Central memory CD8-positive, alpha-beta T cell (primary cell): Measurements from ENCODE around the gene PEAK1.
"Not testable (repeated sequence)": the region's sequence is repeated elsewhere in the genome, so short reads cannot be mapped to it uniquely, and the experiment has no call there.

ENCODE experiments used
- ATAC-seq: fragments of 150-1000 bp; cut with Tn5 transposase; replicated peaks from 2 replicates; pipeline ENCODE4 v1.10.0; 2022; ENCODE audit warnings: mild to moderate bottlenecking, moderate FRiP score, moderate number of reproducible peaks; ENCODE audit not compliant: poor library complexity, severe bottlenecking; ENCODE audit errors: extremely low read depth
- DNase-seq, 2 donors: peaks; one replicate each; pipeline ENCODE4 v3.0.0; 2021; ENCODE audit warnings: low spot score in 2 of 2
- H3K27ac Mint-ChIP-seq: one replicate; pipeline ENCODE4 v1.8.0; 2022; ENCODE audit warnings: low read depth, mild to moderate bottlenecking, moderate library complexity, mixed read lengths
- H3K27me3 Mint-ChIP-seq: one replicate; pipeline ENCODE4 v1.8.0; 2022; ENCODE audit warnings: mixed read lengths
- H3K36me3 Mint-ChIP-seq: one replicate; pipeline ENCODE4 v1.8.0; 2022; ENCODE audit warnings: mild to moderate bottlenecking, moderate library complexity, mixed read lengths; ENCODE audit not compliant: insufficient read depth
- H3K4me1 Mint-ChIP-seq: one replicate; pipeline ENCODE4 v1.8.0; 2022; ENCODE audit warnings: mixed read lengths
- H3K4me3 Mint-ChIP-seq: one replicate; pipeline ENCODE4 v1.8.0; 2022; ENCODE audit warnings: mild to moderate bottlenecking, moderate library complexity, mixed read lengths
- H3K9me3 Mint-ChIP-seq: one replicate; pipeline ENCODE4 v1.8.0; 2022; ENCODE audit warnings: mixed read lengths

PEAK1 gene

DNA sequence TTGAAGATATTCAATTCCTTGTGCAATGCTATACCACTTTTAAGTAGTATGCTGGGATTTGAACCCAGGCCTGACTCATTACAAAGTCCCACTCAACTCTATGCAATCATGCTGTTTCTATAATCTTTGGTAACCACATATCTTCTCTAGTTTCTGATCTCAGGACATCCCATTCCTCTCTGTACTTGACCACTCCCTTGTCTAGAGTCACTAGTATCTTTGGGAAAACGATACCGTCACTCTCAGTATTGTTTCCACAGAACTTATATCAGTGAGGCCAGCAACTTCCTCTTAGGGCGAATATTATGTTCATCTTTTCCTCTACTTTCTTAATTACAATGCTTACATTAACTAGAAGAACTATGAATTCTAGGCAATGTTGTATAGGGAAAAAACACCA, 211.7 kb downstream of the PEAK1 start:
- H3K27me3 Mint-ChIP-seq: no peaks in the 10 kb centered on the region
- peaks cover 2% of the 10 kb centered on the region for H3K36me3 Mint-ChIP-seq
- H3K4me3 Mint-ChIP-seq: no peak overlapping the region
- H3K9me3 Mint-ChIP-seq: no peaks in the 10 kb centered on the region
- no peak overlapping the region for H3K27ac Mint-ChIP-seq
- no peaks in the 10 kb centered on the region for H3K4me1 Mint-ChIP-seq
- no peak for DNase-seq
- ATAC-seq: no peak

DNA sequence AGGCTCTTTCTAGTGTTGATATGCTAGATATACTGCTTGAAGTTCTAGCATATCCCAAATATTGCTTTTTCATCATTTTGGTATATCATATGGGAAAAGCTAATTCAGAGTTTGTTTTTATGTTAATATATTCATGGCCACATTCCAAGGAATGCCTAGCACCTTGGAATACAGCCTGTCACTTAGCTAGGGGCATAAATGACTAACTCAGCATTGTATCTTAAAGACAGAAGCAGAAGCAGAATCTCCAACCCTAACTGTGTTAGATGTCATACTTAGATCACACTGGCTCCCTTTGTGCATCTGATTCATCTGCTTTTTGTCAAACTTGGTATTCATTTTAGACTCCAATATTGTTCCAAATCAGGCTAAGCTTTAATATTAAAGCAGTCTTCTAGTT, 218.2 kb downstream of the PEAK1 start:
- DNase-seq (no peak), ATAC-seq (no peak)
- H3K9me3 Mint-ChIP-seq: no peaks in the 10 kb centered on the region
- H3K27me3 Mint-ChIP-seq: no peaks in the 10 kb centered on the region
- H3K4me3 Mint-ChIP-seq: no peak overlapping the region
- no peak overlapping the region for H3K27ac Mint-ChIP-seq
- peaks cover 2% of the 10 kb centered on the region for H3K36me3 Mint-ChIP-seq
- H3K4me1 Mint-ChIP-seq: no peaks in the 10 kb centered on the region

- ATAC-seq (no peak), DNase-seq (no peak)
- H3K27ac Mint-ChIP-seq: no peak overlapping the region
- no peaks in the 10 kb centered on the region for H3K36me3 Mint-ChIP-seq
- H3K9me3 Mint-ChIP-seq: no peaks in the 10 kb centered on the region
- no peak overlapping the region for H3K4me3 Mint-ChIP-seq
- no peaks in the 10 kb centered on the region for H3K4me1 Mint-ChIP-seq
- no peaks in the 10 kb centered on the region for H3K27me3 Mint-ChIP-seq
These were observed 223.5 kb downstream of the PEAK1 start for GRCh38 chr15:77196381-77196780.

DNA sequence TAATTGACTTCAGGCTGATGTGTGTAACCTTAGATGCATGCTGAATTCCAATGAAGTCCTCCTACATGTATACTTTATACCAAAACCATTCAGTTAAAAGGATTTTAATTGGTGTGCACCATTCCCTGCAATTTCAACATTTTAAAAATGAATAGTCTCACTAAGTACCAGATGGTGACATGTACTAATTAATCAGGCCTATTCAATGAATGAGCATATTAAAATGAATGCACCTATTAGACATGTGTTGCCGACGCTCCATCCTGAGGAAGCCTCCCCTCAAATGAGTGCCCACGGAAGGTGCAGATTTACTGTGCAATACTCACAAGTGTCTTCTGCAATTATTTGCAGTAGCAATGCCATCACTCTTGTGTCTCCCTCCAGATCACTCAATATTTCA, 224.3 kb downstream of the PEAK1 start:
- ATAC-seq (no peak), DNase-seq (no peak)
- Mint-ChIP-seq H3K27ac (no peak overlapping the region), H3K9me3 (no peaks in the 10 kb centered on the region), H3K4me1 (no peaks in the 10 kb centered on the region), H3K36me3 (no peaks in the 10 kb centered on the region), H3K4me3 (no peak overlapping the region), H3K27me3 (no peaks in the 10 kb centered on the region)

- no peak overlapping the region for H3K27ac Mint-ChIP-seq
- H3K9me3 Mint-ChIP-seq: no peaks in the 10 kb centered on the region
- ATAC-seq: no peak
- H3K4me1 Mint-ChIP-seq: peaks cover 7% of the 10 kb centered on the region
- no peak overlapping the region for H3K4me3 Mint-ChIP-seq
- H3K36me3 Mint-ChIP-seq: no peaks in the 10 kb centered on the region
- DNase-seq: no peak
- H3K27me3 Mint-ChIP-seq: no peaks in the 10 kb centered on the region
These were observed 227.5 kb downstream of the PEAK1 start for GRCh38 chr15:77192451-77192850.

DNA sequence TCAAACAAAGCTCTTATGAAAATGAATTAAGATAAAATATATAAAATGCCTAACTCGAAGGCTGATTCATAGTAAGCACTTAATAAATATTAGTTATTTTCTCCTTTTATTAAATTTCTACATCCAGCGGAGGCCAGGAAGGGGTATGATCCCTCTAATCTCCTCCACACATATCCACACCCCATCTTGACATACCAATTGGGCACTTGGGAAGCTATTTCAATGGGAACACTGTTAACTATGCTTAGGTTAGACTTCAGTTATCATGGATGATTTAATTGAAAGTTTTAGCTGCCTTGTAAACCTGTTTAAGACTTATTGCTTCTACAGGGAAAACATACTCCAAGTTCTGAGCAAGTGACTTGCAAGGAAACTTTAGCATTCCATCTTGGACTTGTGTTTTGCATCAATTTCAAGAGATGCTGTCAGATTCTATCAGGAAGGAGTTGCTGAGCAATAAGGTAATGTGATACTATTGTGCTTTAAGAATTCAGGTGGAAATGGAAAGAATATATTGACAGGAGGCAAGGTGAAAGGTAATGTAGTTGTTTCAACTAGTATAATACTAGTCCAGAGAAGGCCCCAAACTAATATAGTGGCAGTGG, 228.6 kb downstream of the PEAK1 start:
- DNase-seq: no peak
- Mint-ChIP-seq H3K27me3 (no peaks in the 10 kb centered on the region), H3K27ac (no peak overlapping the region), H3K4me1 (peaks cover 7% of the 10 kb centered on the region), H3K4me3 (no peak overlapping the region), H3K36me3 (no peaks in the 10 kb centered on the region), H3K9me3 (no peaks in the 10 kb centered on the region)
- no peak for ATAC-seq

DNA sequence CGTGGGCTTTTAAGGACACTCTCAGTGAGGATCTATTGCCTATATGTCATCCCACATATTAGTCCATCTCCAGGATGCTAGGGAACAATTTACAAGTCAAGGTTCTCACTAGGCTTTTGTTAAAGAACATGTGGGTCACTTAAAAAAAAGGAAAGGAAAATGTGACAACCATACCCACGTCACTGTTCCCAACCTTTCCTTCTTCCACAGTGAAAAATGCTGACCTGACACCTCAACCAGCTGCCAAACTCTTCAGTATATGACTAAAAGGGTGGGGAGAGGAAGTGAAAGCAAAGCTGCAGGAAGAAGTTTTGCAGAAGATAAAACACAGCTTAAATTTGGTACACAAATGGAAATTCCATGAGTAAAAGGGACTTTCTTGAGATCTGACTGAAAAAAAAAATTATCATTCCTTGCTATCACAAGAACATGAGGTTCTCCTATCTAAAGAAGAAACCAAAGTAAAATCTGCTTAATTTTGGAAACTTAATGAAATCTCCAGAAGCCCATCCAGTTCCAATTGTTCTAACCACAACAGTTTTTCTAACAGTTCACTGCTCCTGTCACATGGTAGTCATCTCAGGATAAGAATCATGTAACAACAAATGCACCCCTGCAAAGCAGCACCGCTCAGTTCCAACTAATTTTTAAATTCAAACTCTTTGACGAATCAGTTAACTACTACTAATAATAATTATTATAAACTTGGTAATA, 232.0 kb downstream of the PEAK1 start:
- no peak for ATAC-seq

DNA sequence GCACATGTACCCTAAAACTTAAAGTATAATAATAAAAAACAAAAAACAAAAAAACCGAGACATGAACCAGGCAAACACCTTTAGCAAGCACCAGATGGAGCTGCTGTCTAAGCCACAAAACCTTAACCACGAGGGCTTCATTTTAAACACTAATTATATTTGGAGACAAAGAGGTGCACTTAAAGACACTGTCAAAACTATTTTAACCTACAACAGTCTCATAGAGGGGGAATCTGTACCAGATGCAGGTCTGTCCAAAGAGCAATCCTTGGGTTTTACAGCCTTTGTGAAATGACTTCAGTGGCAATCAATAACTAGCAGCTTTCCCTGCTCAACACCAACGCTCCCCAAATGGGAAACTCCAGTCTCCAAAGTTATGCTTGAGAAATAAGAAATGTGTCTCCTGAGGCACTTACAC, 233.3 kb downstream of the PEAK1 start:
- Mint-ChIP-seq H3K4me3 (no peak overlapping the region), H3K9me3 (no peaks in the 10 kb centered on the region), H3K4me1 (peaks cover 27% of the 10 kb centered on the region), H3K27me3 (no peaks in the 10 kb centered on the region), H3K36me3 (no peaks in the 10 kb centered on the region), H3K27ac (no peak overlapping the region)
- DNase-seq: no peak
- no peak for ATAC-seq

More for the DNA sequence above, 232.0 kb downstream of the PEAK1 start:
- Mint-ChIP-seq H3K36me3 (no peaks in the 10 kb centered on the region), H3K4me3 (no peak overlapping the region), H3K4me1 (peaks cover 18% of the 10 kb centered on the region), H3K27me3 (no peaks in the 10 kb centered on the region), H3K27ac (no peak overlapping the region), H3K9me3 (no peaks in the 10 kb centered on the region)
- no peak for DNase-seq

- ATAC-seq (no peak), DNase-seq (no peak)
- Mint-ChIP-seq H3K36me3 (no peaks in the 10 kb centered on the region), H3K9me3 (no peaks in the 10 kb centered on the region), H3K27ac (no peak overlapping the region), H3K27me3 (no peaks in the 10 kb centered on the region), H3K4me1 (peaks cover 40% of the 10 kb centered on the region), H3K4me3 (no peak overlapping the region)
These were observed 234.6 kb downstream of the PEAK1 start for GRCh38 chr15:77185242-77185785.

DNA sequence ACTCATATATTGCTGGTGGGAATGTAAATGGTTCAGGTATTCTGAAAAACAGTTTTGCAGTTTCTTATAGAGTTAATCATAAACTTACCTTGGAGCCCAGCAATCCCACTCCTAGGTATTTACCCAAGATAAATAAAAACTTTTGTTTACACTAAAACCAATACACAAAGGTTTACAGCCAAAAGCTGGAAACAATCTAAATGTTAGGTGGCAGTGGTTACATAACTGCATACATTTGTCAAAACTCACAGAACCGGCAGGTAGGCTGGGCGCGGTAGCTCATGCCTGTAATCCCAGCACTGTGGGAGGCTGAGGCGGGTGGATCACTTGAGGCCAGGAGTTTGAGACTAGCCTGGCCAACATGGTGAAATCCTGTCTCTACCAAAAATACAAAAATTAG, 235.6 kb downstream of the PEAK1 start:
- H3K36me3 Mint-ChIP-seq, DNase-seq, H3K9me3 Mint-ChIP-seq, H3K27ac Mint-ChIP-seq, H3K4me3 Mint-ChIP-seq, ATAC-seq, H3K27me3 Mint-ChIP-seq: not testable (repeated sequence)
- peaks cover 49% of the 10 kb centered on the region for H3K4me1 Mint-ChIP-seq

- Mint-ChIP-seq H3K4me1 (peaks cover 56% of the 10 kb centered on the region), H3K36me3 (no peaks in the 10 kb centered on the region), H3K9me3 (no peaks in the 10 kb centered on the region), H3K27me3 (no peaks in the 10 kb centered on the region), H3K4me3 (no peak overlapping the region), H3K27ac (no peak overlapping the region)
- no peak for ATAC-seq
- DNase-seq: no peak
These were observed 236.8 kb downstream of the PEAK1 start for GRCh38 chr15:77183066-77183465.

- DNase-seq (peak in 1 of 2 donors; percentile 29), ATAC-seq (peak; percentile 73)
- Mint-ChIP-seq H3K27ac (peak overlapping the region; percentile 78), H3K36me3 (no peaks in the 10 kb centered on the region), H3K9me3 (no peaks in the 10 kb centered on the region), H3K27me3 (no peaks in the 10 kb centered on the region), H3K4me1 (peaks cover 50% of the 10 kb centered on the region), H3K4me3 (peak overlapping the region; percentile 49)
These were observed 238.4 kb downstream of the PEAK1 start for GRCh38 chr15:77181305-77182074.
